KOPT-K1 (cell line): ENCODE data around the gene CCDC86.

ENCODE experiments used
- H3K27ac ChIP-seq: fragments of 200-600 bp; sonication (generic); 2 replicates; pipeline ENCODE4 v1.5.1; 2016; ENCODE audit warnings: antibody characterized with exemption, mild to moderate bottlenecking, low read depth, low read length; ENCODE audit not compliant: poor library complexity, severe bottlenecking
- H3K36me3 ChIP-seq: fragments of 200-600 bp; sonication (generic); 2 replicates; pipeline ENCODE4 v1.5.1; 2017; ENCODE audit warnings: antibody characterized with exemption, mild to moderate bottlenecking, low read length, moderate library complexity; ENCODE audit not compliant: insufficient read depth
- H3K9me3 ChIP-seq: fragments of 200-600 bp; sonication (generic); 2 replicates; pipeline ENCODE4 v1.5.1; 2017; ENCODE audit warnings: antibody characterized with exemption, low read length, mild to moderate bottlenecking; ENCODE audit not compliant: insufficient read depth, poor library complexity, severe bottlenecking

CCDC86 gene

DNA sequence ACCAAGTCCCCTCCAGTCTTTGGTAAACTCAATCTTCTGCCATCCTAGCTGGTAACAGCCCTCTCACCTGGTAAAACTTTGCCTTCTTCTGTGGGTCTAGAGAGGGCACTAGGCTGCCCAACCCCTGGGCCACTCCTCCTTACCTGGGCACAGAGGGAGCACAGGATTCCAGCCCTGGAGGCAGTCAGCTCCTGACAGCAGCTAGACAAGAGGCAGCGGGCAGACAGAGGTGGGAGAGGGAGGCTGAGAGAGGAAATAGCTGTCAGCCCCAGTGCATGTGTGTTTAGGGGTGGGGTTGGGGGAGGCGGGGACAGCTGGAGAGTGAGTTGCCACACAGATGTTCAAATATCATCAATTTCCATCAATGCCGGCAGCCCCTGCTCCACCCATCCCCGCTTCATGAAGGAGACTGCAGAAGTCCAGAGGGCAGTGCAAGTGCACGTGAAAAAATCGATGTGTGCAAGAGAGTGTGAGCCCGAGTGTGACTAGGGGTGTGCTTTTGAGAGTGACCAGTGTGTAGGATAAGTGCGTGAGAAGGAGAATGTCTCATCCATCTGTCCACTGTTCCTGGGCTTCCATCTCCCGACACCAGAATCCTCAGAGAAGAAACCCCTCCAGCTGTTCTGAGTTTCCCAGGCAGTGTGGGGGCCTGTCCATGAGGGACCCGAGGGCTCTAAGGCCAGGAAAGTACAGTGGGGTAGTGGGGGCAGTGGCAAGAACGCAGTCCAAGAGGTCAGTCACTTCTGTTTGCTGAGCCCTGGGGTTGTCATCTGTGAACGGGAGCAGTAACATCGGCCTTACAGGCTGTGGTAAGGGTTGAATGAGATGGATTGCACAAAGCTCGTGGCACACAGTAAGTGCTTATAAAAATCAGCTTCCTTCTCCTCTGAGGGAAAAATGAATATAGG lies 14.1 kb downstream of the CCDC86 start, which contains the start of gene PTGDR2:
TSS of gene PTGDR2 (minus strand) at position 225 of the 908 bp plus-strand sequence. CDS start 2,228 bp downstream, outside the sequence.
- Histone ChIP-seq H3K27ac (peak within 1 kb of the TSS; percentile 60), H3K36me3 (peaks cover 21% of the 10 kb centered on the region), H3K9me3 (no peaks in the 10 kb centered on the region)

DNA sequence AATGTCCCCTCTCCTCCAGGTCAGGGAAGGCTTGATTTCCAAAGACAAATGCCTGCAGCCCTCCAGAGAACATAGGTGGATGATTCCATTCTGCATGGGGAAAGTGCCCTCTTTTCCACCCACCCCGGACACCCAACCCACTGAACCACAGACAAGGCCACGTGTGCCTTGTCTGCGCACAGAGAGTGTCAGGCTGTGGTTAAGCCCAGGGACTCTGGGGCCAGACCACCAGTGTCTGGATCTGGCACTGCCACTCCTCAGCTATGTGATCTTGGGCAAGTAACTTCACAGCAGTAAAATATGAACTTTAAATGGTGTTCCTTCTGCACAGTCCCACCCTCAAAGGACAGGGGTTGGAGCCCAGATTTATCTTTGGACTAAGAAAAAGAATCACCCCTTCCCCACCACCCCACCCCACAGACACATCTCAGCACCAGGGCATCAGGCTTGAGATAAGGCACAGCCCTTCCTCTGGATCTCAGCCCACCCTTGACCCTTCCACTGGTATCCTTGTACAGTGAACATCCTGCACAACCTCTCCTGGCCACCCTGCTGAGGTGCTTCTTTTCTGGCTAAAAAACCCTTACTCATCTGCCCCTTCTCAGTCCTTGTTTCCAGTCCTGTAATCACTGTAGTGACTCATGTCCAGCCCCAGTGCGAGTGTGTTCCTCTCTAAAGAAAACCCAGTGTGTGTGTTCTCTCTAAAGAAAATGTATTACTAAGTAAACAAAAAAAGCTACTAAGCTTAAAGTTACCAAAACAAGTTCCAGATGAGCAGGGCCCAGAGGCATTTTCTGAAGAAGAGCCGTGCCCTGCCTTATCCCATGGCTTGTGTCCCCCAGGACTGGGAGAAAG lies 15.7 kb downstream of the CCDC86 start:
- Histone ChIP-seq H3K9me3 (no peaks in the 10 kb centered on the region), H3K27ac (peak overlapping the region; percentile 66)

DNA sequence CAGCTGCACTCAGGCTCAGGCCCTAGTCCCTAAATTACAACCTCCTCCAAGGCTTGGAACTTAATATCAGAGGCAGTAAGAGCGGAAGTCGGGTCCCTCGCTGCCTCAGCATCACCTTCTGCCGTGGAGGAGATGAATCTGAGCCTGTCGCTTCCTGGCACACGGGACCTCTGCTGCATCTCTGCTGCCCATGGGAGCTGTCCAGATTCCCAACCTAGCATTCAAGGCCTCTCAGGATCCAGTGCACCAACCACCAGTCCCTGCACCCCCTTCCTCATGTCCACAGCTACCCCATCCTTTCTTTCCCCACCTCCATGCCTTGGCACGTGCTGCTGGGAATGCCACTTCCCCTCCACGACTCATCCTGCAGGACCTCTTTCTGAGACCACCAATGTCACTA lies 16.3 kb downstream of the CCDC86 start:
- Histone ChIP-seq H3K36me3 (peaks cover 3% of the 10 kb centered on the region; the same call in 1 of the 2 replicates), H3K9me3 (no peaks in the 10 kb centered on the region)

More for the DNA sequence above, 15.7 kb downstream of the CCDC86 start:
- peaks cover 6% of the 10 kb centered on the region; the same call in 1 of the 2 replicates for H3K36me3 ChIP-seq

DNA sequence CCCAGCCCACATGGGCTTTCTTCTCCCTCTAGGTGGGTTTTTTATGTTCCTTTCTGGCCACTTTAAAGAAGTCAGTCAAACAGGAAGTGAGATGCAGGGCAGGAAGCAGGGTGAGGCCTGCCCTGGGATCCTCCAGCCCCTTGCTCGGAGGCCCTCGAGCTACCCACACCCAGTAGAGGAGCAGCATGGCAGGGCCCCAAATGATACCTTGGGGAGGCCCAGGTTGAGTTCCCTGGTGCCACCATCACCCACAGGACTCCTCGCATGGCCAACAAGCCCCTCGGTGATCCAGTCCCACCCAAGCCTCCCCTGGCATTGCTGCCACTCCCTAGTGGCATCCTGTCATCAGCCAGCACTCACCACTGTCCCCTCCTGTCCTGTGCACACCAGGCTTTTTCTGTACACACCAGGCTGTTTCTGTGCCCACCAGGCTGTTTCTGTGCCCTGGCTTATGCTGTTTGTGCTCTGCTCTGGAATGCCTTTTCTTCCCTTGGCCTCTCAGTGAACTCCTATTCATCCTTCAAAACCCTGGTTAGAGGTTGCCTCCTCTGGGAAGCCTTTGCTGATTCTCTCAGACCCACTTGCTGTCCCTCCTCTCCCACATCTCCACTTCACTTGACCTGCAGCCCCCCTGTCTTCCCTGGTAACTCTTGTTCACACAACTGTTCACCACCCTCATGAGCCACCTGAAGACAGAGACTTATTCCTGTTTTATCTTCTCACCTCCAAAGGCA lies 17.0 kb downstream of the CCDC86 start:
- H3K36me3 ChIP-seq: no peaks in the 10 kb centered on the region
- no peaks in the 10 kb centered on the region for H3K9me3 ChIP-seq
- peak overlapping the region; percentile 66 for H3K27ac ChIP-seq

More for the DNA sequence above, 16.3 kb downstream of the CCDC86 start:
- H3K27ac ChIP-seq: peak overlapping the region; percentile 66

DNA sequence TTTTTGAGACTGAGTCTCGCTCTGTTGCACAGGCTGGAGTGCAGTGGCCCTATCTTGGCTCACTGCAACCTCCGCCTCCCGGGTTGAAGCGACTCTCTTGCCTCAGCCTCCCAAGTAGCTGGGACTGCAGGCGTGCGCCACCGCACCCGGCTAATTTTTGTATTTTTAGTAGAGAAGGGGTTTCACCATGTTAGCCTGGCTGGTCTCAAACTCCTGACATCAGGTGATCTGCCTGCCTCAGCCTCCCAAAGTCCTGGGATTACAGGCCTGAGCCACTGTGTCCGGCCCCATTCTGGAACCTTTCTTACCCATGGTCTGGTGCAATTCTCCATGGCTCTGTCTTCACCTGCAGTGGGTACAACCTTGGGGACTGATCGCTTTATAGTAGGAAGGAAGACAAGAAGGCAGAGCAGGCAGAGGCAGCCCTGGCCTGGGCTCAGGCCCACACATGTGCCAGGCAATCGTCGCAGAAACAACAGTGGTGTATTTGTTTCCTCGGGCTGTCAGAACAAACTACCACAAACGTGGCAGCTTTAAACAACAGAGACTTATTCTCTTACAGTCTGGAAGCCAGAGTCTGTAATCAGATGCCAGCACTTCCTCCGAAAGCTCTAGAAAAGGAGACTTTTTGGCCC lies 17.8 kb downstream of the CCDC86 start:
- peak overlapping the region; percentile 3 for H3K27ac ChIP-seq
- H3K9me3 ChIP-seq: no peaks in the 10 kb centered on the region
- H3K36me3 ChIP-seq: no peaks in the 10 kb centered on the region

DNA sequence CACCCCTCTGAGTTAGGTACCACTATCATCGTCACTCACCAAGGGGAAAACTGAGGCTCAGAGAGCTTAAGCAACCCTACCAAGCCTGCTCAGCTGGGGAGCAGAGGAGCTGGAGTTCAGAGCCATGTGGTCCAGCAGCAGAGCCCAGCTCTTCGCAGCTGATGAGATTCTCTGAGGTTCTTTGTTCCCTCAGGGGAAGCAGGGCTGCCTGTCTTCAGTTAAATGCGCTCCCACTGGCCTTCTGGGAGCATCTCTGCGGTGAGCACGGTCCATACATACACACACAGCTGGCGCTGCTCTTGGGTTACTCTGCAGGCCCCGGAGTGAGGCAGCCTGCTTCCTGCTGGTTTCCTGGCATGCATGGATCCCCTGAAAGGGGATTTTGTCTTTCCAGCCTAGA lies 19.0 kb downstream of the CCDC86 start:
- H3K27ac ChIP-seq: no peak overlapping the region
- H3K36me3 ChIP-seq: no peaks in the 10 kb centered on the region
- no peaks in the 10 kb centered on the region for H3K9me3 ChIP-seq

DNA sequence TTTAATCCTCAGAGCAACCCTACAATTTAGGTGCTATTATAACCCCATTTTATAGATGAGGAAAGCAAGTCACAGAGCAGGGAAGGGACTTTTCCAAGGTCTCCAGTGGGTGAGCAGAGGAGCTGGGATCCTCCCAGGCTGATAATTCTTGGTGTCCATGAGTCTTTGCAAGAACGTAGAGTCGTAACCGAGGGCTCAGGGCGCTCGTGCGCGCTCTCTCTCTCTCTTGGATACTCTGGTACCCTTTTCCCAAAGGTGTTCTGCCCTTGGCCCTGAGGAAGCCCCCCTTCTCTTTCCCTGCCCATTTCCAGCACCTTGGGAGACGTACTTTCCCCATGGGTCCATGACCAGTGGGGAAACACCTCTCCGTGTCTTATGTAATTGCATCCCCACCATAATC lies 20.3 kb downstream of the CCDC86 start:
- H3K27ac ChIP-seq: no peak overlapping the region
- no peaks in the 10 kb centered on the region for H3K9me3 ChIP-seq
- no peaks in the 10 kb centered on the region for H3K36me3 ChIP-seq

DNA sequence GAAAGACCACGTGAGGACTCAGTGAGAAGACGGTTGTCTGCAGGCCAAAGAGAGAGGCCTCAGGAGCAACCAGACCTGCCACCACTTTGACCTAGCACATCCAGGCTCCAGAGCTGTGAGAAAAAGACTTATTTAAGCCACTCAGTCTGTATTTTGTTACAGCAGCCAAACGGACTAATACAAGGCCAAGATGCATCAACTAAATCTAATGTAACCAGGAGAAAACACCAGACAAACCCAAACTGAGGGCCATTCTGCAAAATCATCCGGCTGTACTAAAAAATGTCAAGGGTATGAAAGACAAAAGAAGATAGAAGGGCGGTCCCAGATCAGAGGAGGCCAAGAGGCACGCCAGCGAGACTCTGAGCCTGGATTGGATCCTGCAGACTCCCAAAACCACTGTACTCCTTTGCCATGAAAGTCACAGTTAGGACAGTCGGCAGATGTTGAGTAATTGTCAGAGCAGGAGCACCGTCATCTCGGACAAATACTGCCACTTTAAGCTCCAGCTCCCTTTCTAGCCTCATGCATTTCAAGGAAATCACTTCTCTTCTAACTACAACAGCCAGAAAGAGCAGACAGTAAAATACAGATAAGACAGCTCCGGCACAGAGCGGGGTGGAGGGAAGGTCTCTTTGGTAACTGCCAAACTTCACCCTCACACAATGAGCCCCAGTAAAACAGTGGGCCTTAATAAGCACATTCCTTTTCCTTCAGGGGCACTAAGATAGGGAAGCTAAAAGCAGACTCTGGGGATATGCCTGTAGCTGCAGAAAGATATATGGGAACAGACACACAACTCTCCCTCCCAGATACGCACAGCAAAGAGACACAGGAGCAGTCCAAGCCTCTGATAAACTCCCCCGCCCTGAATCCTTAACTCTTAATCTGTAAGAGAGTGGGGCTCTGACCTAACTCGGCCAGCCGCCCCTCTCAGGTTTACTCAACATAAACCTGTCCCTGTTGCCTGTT lies 21.9 kb downstream of the CCDC86 start:
- Histone ChIP-seq H3K27ac (no peak overlapping the region), H3K36me3 (no peaks in the 10 kb centered on the region), H3K9me3 (no peaks in the 10 kb centered on the region)

DNA sequence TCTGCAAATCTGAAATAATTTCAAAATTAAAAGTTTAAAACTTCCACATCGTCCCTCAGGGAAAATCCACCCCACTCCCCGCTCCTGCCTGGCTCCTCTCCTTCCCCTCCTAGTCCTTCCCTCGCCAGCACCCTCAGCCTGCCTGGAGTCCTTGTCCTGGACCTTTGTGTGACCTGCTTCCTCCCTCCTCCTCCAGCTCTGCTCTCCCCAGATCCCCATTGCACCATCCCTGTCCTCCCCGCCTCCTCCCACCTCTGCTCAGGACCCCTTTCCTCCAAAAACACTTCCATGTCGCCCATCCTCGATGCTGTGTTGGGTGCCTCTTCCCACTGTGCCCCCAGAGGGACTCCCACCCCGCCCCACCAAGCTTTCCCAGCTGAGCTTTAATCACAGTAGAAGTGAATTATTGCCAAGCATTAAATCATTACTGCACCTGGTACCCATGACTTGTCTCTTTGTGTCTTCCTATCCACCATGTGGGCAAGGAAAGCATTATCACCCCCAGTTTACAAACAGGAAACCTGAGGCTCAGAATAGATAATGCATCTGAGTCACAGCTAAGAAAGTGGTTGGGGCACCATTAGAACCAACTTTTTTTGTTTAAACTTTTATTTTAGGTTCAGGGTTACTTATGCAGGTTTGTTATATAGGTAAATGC lies 23.1 kb downstream of the CCDC86 start:
- Histone ChIP-seq H3K36me3 (no peaks in the 10 kb centered on the region), H3K9me3 (no peaks in the 10 kb centered on the region), H3K27ac (peak overlapping the region; percentile 13)

DNA sequence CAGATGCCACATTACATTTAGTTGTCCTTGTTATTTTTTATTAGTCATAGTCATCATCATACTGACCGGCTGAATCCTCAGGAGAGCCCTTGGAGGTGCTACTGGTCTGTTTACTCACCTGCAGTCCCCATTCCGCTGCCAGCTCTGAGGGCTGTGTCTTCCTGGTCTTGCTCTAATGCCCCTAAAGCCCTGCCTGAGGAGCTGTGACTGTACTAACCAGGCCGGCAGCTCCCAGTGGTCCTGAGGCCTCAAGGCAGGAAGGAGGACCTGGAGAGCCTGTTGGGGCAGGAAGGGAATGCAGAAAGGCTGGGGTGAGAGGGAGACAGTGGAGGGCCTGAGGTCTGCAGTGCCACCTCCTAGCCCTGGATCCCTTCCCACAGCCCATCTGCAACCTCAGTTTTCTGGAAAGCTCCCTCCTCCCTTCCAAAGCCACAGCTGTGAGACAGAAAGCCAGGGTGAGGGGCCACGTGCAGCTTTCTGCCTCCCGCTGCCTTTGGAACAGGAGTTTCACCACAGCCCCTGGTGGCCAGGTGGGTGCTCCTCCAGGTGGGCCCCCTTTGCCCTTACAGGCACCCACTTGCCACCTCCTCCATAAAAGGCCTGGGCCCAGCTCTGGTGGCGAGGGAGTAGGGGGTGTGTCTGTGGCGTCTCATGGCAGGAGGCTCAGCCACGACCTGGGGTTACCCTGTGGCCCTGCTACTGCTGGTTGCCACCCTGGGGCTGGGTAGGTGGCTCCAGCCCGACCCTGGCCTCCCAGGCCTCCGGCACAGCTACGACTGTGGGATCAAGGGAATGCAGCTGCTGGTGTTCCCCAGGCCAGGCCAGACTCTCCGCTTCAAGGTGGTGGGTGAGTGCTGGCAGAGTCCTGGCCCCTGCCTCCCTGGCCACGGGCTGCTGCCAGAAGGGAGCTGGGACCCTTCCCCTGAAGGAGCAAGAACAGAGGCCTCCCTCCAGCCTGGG lies 25.3 kb downstream of the CCDC86 start, which contains the start of gene ZP1:
TSS of gene ZP1 (plus strand) at position 632 of the 960 bp plus-strand sequence. CDS start at position 652, 20 bp downstream.
- Histone ChIP-seq H3K27ac (no peak within 1 kb of the TSS), H3K9me3 (no peaks in the 10 kb centered on the region), H3K36me3 (no peaks in the 10 kb centered on the region)

DNA sequence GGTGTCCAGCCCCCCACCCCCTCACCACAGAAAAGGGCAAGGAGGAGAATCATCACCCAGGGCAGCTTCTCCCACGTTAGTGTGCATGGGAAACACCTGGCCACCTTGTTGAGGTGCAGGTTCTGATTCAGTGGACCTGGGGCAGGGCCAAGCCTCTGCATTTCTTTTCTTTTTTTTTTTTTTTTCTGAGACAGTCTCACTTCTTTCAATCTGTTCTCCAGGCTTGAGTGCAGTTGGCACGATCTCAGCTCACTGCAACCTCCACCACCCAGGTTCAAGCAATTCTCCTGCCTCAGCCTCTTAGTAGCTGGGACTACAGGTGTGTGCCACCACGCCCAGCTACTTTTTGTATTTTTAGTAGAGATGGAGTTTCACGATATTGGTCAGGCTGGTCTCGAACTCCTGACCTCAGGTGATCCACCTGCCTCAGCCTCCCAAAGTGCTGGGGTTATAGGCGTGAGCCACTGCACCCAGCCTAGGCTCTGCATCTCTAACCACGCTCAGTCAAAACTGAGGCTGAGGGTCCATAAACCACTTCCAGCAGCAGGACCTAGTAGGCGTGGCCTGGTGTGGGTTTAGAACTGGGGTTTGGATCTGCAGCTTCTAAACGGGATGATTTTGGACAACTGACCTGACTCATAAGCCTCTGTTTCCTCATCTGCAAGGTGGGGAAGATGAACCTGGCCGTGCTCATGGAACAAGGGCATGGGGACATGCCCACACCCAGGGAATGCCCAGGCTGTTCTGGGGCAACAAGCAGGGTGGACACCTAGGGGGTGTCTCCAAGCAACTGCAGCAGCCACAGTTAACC lies 26.2 kb downstream of the CCDC86 start:
- no peaks in the 10 kb centered on the region for H3K36me3 ChIP-seq
- no peaks in the 10 kb centered on the region for H3K9me3 ChIP-seq
- H3K27ac ChIP-seq: no peak overlapping the region
